ENCODE results near the gene ZBTB47. TPM values are rescaled to one million over a fixed set of nuclear protein-coding genes. Genes with fewer than 3 reads are reported as not detected.

ZBTB47 gene
- total RNA-seq, 1 donor from 2014 or later = 38.8 TPM

DNA sequence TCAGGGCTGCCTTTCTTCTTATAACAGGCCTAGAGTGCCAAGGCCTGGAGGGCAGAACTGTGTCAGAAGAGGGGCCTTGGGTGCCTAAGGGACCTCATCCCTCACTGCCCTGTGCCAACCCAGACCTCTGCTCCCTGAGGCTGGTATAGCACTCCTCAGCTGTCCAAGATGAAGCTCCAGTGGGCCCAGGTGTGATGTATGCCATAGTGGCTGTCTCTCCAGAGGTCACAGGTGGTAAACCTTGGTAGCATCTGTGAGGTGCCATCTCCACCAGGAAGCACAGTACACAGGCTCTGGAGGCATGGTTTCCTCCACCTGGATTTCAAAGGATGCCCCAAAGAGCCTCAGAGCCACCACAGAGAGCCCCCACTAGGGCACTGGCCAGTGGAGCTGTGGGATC is 19.6 kb downstream of the ZBTB47 start:
- no peak for DNase-seq (ENCODE audit: low spot score)
- TF ChIP-seq, protein P1, sequence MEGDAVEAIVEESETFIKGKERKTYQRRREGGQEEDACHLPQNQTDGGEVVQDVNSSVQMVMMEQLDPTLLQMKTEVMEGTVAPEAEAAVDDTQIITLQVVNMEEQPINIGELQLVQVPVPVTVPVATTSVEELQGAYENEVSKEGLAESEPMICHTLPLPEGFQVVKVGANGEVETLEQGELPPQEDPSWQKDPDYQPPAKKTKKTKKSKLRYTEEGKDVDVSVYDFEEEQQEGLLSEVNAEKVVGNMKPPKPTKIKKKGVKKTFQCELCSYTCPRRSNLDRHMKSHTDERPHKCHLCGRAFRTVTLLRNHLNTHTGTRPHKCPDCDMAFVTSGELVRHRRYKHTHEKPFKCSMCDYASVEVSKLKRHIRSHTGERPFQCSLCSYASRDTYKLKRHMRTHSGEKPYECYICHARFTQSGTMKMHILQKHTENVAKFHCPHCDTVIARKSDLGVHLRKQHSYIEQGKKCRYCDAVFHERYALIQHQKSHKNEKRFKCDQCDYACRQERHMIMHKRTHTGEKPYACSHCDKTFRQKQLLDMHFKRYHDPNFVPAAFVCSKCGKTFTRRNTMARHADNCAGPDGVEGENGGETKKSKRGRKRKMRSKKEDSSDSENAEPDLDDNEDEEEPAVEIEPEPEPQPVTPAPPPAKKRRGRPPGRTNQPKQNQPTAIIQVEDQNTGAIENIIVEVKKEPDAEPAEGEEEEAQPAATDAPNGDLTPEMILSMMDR (IDR thresholded peaks at IDR 0.05) = no peak
- Mint-ChIP-seq H3K27me3 (ENCODE audit: low read depth) (no peaks in the 10 kb centered on the region), H3K4me1 (ENCODE audit: low read depth) (peaks cover 9% of the 10 kb centered on the region), H3K9me3 (ENCODE audit: low read depth) (peaks cover 24% of the 10 kb centered on the region), H3K27ac (ENCODE audit: unreplicated experiment) (no peak overlapping the region), H3K36me3 (ENCODE audit: low read depth) (no peaks in the 10 kb centered on the region), H3K4me3 (ENCODE audit: unreplicated experiment) (no peak overlapping the region)

DNA sequence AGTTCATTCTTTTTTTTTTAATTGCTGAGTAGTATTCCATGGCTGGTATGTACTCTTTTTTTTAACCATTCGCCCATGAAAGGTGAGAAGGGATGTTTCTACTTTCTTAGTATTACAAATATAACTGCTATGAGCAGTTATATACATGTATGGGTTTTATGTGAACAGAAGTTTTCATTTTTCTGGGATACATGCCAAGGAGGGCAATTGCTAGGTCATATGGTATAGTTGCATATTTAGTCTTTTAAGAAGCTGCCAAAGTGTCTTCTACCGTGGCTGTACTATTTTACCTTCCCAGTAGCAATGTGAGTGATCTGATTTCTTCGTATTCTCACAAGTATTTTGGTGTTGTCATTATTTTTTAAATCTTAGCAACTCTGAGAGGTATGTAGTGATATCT is 20.6 kb downstream of the ZBTB47 start:
- Mint-ChIP-seq H3K27ac (ENCODE audit: unreplicated experiment) (no peak overlapping the region), H3K9me3 (ENCODE audit: low read depth) (peaks cover 20% of the 10 kb centered on the region), H3K27me3 (ENCODE audit: low read depth) (peaks cover 2% of the 10 kb centered on the region), H3K4me3 (ENCODE audit: unreplicated experiment) (no peak overlapping the region), H3K4me1 (ENCODE audit: low read depth) (peaks cover 9% of the 10 kb centered on the region), H3K36me3 (ENCODE audit: low read depth) (no peaks in the 10 kb centered on the region)
- TF ChIP-seq, protein P1 (IDR thresholded peaks at IDR 0.05) = no peak
- DNase-seq (ENCODE audit: low spot score) = no peak

DNA sequence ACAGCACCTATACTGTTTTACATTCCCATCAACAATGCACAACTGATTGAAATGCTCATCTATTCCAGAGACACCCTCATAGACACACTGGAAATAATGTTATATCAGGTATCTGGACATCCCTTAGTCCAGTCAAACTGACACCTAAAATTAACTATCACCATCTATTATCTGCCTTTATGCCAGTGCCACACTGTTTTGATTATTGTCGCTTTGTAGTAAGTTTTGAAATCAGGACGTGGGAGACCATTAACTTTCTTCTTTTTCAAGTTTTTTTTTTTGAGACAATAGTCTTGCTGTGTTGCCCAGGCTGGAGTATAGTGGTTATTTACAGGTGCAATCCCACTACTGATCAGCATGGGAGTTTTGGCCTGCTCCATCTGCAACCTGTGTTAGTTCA is 22.4 kb downstream of the ZBTB47 start:
- Mint-ChIP-seq H3K4me1 (ENCODE audit: low read depth) (peaks cover 9% of the 10 kb centered on the region), H3K9me3 (ENCODE audit: low read depth) (peaks cover 17% of the 10 kb centered on the region), H3K4me3 (ENCODE audit: unreplicated experiment) (no peak overlapping the region), H3K27ac (ENCODE audit: unreplicated experiment) (no peak overlapping the region), H3K27me3 (ENCODE audit: low read depth) (peaks cover 2% of the 10 kb centered on the region), H3K36me3 (ENCODE audit: low read depth) (no peaks in the 10 kb centered on the region)
- TF ChIP-seq, protein P1 (IDR thresholded peaks at IDR 0.05) = no peak
- DNase-seq (ENCODE audit: low spot score) = no peak

DNA sequence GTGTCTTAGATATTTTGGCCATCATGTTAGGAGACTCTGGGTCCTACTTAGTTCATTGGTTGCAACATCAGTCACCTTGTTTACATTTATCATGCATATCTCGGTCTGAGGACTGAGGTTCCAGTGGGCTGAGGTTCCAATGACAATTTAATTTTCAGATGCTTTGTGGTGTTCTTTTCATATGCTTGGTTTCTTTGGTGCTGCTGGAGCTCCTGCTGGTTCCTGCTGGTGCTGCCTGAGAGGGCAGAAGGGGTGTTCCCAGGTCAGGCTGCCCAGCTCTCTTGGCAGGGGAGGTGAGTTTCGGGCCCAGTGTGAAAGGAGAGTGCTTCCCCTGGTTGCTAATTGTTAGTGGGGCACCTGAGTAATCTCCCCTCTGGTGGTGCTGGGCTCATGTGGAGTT is 24.9 kb downstream of the ZBTB47 start:
- peaks cover 6% of the 10 kb centered on the region for H3K27me3 Mint-ChIP-seq (ENCODE audit: low read depth)

DNA sequence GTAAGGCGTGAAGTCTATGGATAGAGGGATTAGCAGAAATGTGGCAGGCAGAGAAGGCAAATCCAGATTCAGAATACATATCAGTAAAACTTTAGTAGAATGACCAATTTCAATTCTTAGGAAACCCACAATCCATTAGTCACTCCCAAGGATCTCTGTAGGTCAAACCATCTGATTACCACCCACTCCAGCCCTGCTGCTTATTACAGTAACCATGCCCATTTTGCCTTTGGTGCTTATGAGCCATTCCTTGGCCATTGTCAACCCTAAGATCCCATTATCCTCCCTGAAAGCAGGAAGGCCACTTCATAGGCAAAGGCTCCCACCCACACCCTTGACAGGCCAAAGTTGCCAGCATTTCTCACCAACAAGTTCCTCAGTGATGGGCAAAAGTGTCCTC is 26.8 kb downstream of the ZBTB47 start:
- Mint-ChIP-seq H3K36me3 (ENCODE audit: low read depth) (no peaks in the 10 kb centered on the region), H3K27me3 (ENCODE audit: low read depth) (peaks cover 6% of the 10 kb centered on the region), H3K9me3 (ENCODE audit: low read depth) (peaks cover 17% of the 10 kb centered on the region), H3K27ac (ENCODE audit: unreplicated experiment) (no peak overlapping the region), H3K4me1 (ENCODE audit: low read depth) (peaks cover 18% of the 10 kb centered on the region), H3K4me3 (ENCODE audit: unreplicated experiment) (no peak overlapping the region)
- no peak for DNase-seq (ENCODE audit: low spot score)
- TF ChIP-seq, protein P1 (IDR thresholded peaks at IDR 0.05) = no peak

More for the DNA sequence above, 24.9 kb downstream of the ZBTB47 start:
- no peak for DNase-seq (ENCODE audit: low spot score)
- no peaks in the 10 kb centered on the region for H3K36me3 Mint-ChIP-seq (ENCODE audit: low read depth)
- H3K4me1 Mint-ChIP-seq (ENCODE audit: low read depth) = peaks cover 12% of the 10 kb centered on the region
- no peak overlapping the region for H3K27ac Mint-ChIP-seq (ENCODE audit: unreplicated experiment)
- peaks cover 17% of the 10 kb centered on the region for H3K9me3 Mint-ChIP-seq (ENCODE audit: low read depth)
- no peak overlapping the region for H3K4me3 Mint-ChIP-seq (ENCODE audit: unreplicated experiment)
- TF ChIP-seq, protein P1 (IDR thresholded peaks at IDR 0.05) = no peak

All from chondrocyte (in vitro differentiated cells).